H54 (cell line): ENCODE results near the gene BTBD2.

Source experiments
- DNase-seq: peaks from one replicate; pipeline ENCODE4 v3.0.0; 2011; ENCODE audit warnings: low spot score, mixed read lengths; ENCODE audit not compliant: insufficient read length
- FAIRE-seq: peaks from 3 replicates; lab custom pipeline; 2011; peaks lifted over from hg19 to GRCh38; lab: Jason Lieb, UNC
- POLR2A ChIP-seq: IDR thresholded peaks from 2 replicates; pipeline ENCODE4 v1.6.1; 2011; ENCODE audit warnings: low read depth, mild to moderate bottlenecking, low read length

BTBD2 gene

GRCh38 chr19:1968279-1969175 is 47.0 kb downstream of the BTBD2 start:
- DNase-seq (no peak), FAIRE-seq (no peak)
- no peak for TF ChIP-seq POLR2A

- FAIRE-seq: no peak
- no peak for TF ChIP-seq POLR2A
Measured at GRCh38 chr19:1967087-1967608, 48.4 kb downstream of the BTBD2 start.

GRCh38 chr19:1962674-1963073 is 52.8 kb downstream of the BTBD2 start:
- TF ChIP-seq POLR2A: no peak
- FAIRE-seq: no peak

More at GRCh38 chr19:1967087-1967608, 48.4 kb downstream of the BTBD2 start:
- no peak for DNase-seq

GRCh38 chr19:1961000-1961883 is 54.3 kb downstream of the BTBD2 start:
- no peak for TF ChIP-seq POLR2A
- FAIRE-seq (no peak), DNase-seq (no peak)

More at GRCh38 chr19:1962674-1963073, 52.8 kb downstream of the BTBD2 start:
- DNase-seq: no peak

GRCh38 chr19:1959928-1960589 is 55.5 kb downstream of the BTBD2 start:
- no peak for FAIRE-seq
- DNase-seq: no peak
- no peak for TF ChIP-seq POLR2A

GRCh38 chr19:1957562-1958248 is 57.8 kb downstream of the BTBD2 start:
- DNase-seq: no peak
- no peak for FAIRE-seq
- no peak for TF ChIP-seq POLR2A

- no peak for TF ChIP-seq POLR2A
- FAIRE-seq: no peak
- DNase-seq: no peak
Measured at GRCh38 chr19:1956868-1957492, 58.5 kb downstream of the BTBD2 start.

- no peak for DNase-seq
- TF ChIP-seq POLR2A: no peak
- no peak for FAIRE-seq
Measured at GRCh38 chr19:1956122-1956494, 59.4 kb downstream of the BTBD2 start.

GRCh38 chr19:1955171-1956121 is 60.1 kb downstream of the BTBD2 start:
- FAIRE-seq: no peak
- no peak for TF ChIP-seq POLR2A
- DNase-seq: no peak

- no peak for TF ChIP-seq POLR2A
- no peak for DNase-seq
- FAIRE-seq: no peak
Measured at GRCh38 chr19:1954532-1954933, 61.0 kb downstream of the BTBD2 start.

- TF ChIP-seq POLR2A: no peak
- FAIRE-seq (no peak), DNase-seq (no peak)
Measured at GRCh38 chr19:1953441-1954094, 61.9 kb downstream of the BTBD2 start.
